GM21423 (cell line): Measurements from ENCODE around the gene AKR1B15.
"Not testable (repeated sequence)": the region's sequence is repeated elsewhere in the genome, so short reads cannot be mapped to it uniquely, and the experiment has no call there.

Experiments used
- ATAC-seq: cut with Tn5 transposase; IDR thresholded peaks from one replicate; pipeline ENCODE4 v1.9.1; 2021; ENCODE audit warnings: mild to moderate bottlenecking, moderate library complexity; ENCODE audit not compliant: unreplicated experiment

Gene AKR1B15

GRCh38 chr7:134532180-134532953 is 16.5 kb upstream of the AKR1B15 start:
- ATAC-seq: no peak

- ATAC-seq: no peak
Observed at GRCh38 chr7:134532954-134533218, 16.0 kb upstream of the AKR1B15 start.

GRCh38 chr7:134533288-134533771 is 15.6 kb upstream of the AKR1B15 start:
- no peak for ATAC-seq

- ATAC-seq: no peak
Observed at GRCh38 chr7:134534633-134535032, 14.3 kb upstream of the AKR1B15 start.

GRCh38 chr7:134535272-134535918 is 13.5 kb upstream of the AKR1B15 start:
- ATAC-seq: no peak

GRCh38 chr7:134535919-134536299 is 13.0 kb upstream of the AKR1B15 start:
- no peak for ATAC-seq

GRCh38 chr7:134536558-134536957 is 12.4 kb upstream of the AKR1B15 start:
- not testable (repeated sequence) for ATAC-seq

GRCh38 chr7:134537273-134537781 is 11.6 kb upstream of the AKR1B15 start:
- ATAC-seq: not testable (repeated sequence)

GRCh38 chr7:134539380-134540004 is 9.4 kb upstream of the AKR1B15 start:
- no peak for ATAC-seq

GRCh38 chr7:134541501-134542194 is 7.3 kb upstream of the AKR1B15 start:
- not testable (repeated sequence) for ATAC-seq

GRCh38 chr7:134542195-134542771 is 6.6 kb upstream of the AKR1B15 start:
- ATAC-seq: no peak

GRCh38 chr7:134545380-134545779 is 3.5 kb upstream of the AKR1B15 start:
- no peak for ATAC-seq

- no peak for ATAC-seq
Observed at GRCh38 chr7:134545918-134546317, 3.0 kb upstream of the AKR1B15 start.

- ATAC-seq: no peak
Observed at GRCh38 chr7:134546955-134547354, 2.0 kb upstream of the AKR1B15 start.

- ATAC-seq: peak; percentile 78
Observed at GRCh38 chr7:134547397-134548054, 1.4 kb upstream of the AKR1B15 start.

- ATAC-seq: no peak
Observed at GRCh38 chr7:134549366-134549765, 456 bp downstream of the AKR1B15 start.

- no peak for ATAC-seq
Observed at GRCh38 chr7:134552105-134552504, 3.2 kb downstream of the AKR1B15 start.

GRCh38 chr7:134553976-134554375 is 5.1 kb downstream of the AKR1B15 start:
- ATAC-seq: no peak

- ATAC-seq: no peak
Observed at GRCh38 chr7:134554417-134554966, 5.6 kb downstream of the AKR1B15 start.

- ATAC-seq: no peak
Observed at GRCh38 chr7:134557391-134557790, 8.5 kb downstream of the AKR1B15 start.
